ENCODE data around the gene TOPORS. TPM values are rescaled to one million over a fixed set of nuclear protein-coding genes. Genes with fewer than 3 reads are reported as not detected.
"Not testable (repeated sequence)": the region's sequence is repeated elsewhere in the genome, so short reads cannot be mapped to it uniquely, and the experiment has no call there.

TOPORS gene
- total and polyA plus RNA-seq, 8 donors: 3.0 to 9.0 (median 4.8) TPM

GRCh38 chr9:32554107-32554506 lies 1.7 kb upstream of the TOPORS start:
- FAIRE-seq (no peak), DNase-seq (no peak)
- intact Hi-C loops (cut with DNase I): no loop called here

GRCh38 chr9:32551276-32552051 lies 922 bp downstream of the TOPORS start:
- peak in 3 of 6 donors; percentile 28 to 49 (median 40) for DNase-seq
- peaks cover 8 to 10% (median 10%) of the 10 kb centered on the region in 3 donors for H3K4me1 ChIP-seq
- no peaks in the 10 kb centered on the region for H3K27me3 ChIP-seq
- no peaks in the 10 kb centered on the region for H3K36me3 ChIP-seq
- 0 to 1% methylated on average over 36 of the region's 36 CpGs for WGBS, 2 donors
- no peak for TF ChIP-seq CTCF (IDR thresholded peaks at IDR 0.05)
- peak; percentile 26 to 31 (median 28) for ATAC-seq
- H3K27ac ChIP-seq: peak overlapping the region; percentile 79 to 97 (median 90)
- peak overlapping the region; percentile 55 to 77 (median 72) for H3K4me3 ChIP-seq
- no peak for FAIRE-seq
- H3K9me3 ChIP-seq: no peaks in the 10 kb centered on the region
- intact Hi-C loops (cut with DNase I): no loop called here

More at GRCh38 chr9:32554107-32554506, 1.7 kb upstream of the TOPORS start:
- 75 to 80% methylated on average over 2 of the region's 2 CpGs for WGBS, 2 donors
- ATAC-seq: no peak
- no peaks in the 10 kb centered on the region for H3K27me3 ChIP-seq
- no peaks in the 10 kb centered on the region for H3K36me3 ChIP-seq
- H3K4me1 ChIP-seq: peaks cover 8 to 14% (median 10%) of the 10 kb centered on the region in 3 donors
- H3K4me3 ChIP-seq: no peak overlapping the region
- TF ChIP-seq CTCF (IDR thresholded peaks at IDR 0.05): no peak
- no peaks in the 10 kb centered on the region for H3K9me3 ChIP-seq
- H3K27ac ChIP-seq: no peak overlapping the region

- ATAC-seq (peak; percentile 79 to 90 (median 84)), DNase-seq (peak; percentile 85 to 94 (median 88)), FAIRE-seq (no peak)
- H3K27ac ChIP-seq: peak overlapping the region; percentile 79 to 97 (median 90)
- WGBS, 2 donors: 0 to 1% methylated on average over 55 to 75 of the region's 75 CpGs
- no peaks in the 10 kb centered on the region for H3K27me3 ChIP-seq
- peaks cover 8 to 10% (median 10%) of the 10 kb centered on the region in 3 donors for H3K4me1 ChIP-seq
- intact Hi-C loops (cut with DNase I): no loop called here
- H3K36me3 ChIP-seq: no peaks in the 10 kb centered on the region
- no peaks in the 10 kb centered on the region for H3K9me3 ChIP-seq
- TF ChIP-seq CTCF (IDR thresholded peaks at IDR 0.05): no peak
- H3K4me3 ChIP-seq: peak overlapping the region; percentile 55 to 77 (median 72)
Measured at GRCh38 chr9:32550562-32551275, 1.7 kb downstream of the TOPORS start.

- TF ChIP-seq CTCF (IDR thresholded peaks at IDR 0.05): no peak
- no peak for DNase-seq
- Histone ChIP-seq H3K9me3 (no peaks in the 10 kb centered on the region), H3K4me1 (peaks cover 8 to 10% (median 10%) of the 10 kb centered on the region in 3 donors), H3K36me3 (no peaks in the 10 kb centered on the region), H3K4me3 (peak overlapping the region; percentile 55 to 77 (median 72)), H3K27me3 (no peaks in the 10 kb centered on the region), H3K27ac (peak overlapping the region; percentile 79 to 97 (median 90))
- FAIRE-seq: no peak
- no peak for ATAC-seq
- intact Hi-C loops (cut with DNase I): no loop called here
- WGBS, 2 donors: 2% methylated on average over 10 of the region's 10 CpGs
Measured at GRCh38 chr9:32550150-32550561, 2.2 kb downstream of the TOPORS start.

- H3K4me3 ChIP-seq; H3K27ac ChIP-seq; intact Hi-C loops (cut with DNase I); H3K27me3 ChIP-seq; ATAC-seq; FAIRE-seq; H3K9me3 ChIP-seq; DNase-seq; H3K36me3 ChIP-seq: not testable (repeated sequence)
- peaks cover 8 to 12% (median 10%) of the 10 kb centered on the region in 3 donors for H3K4me1 ChIP-seq
- WGBS, 2 donors: 95 to 99% methylated on average over 20 of the region's 20 CpGs
Measured at GRCh38 chr9:32548213-32548612, 4.2 kb downstream of the TOPORS start.

Data from pancreas (tissue), 10 donors.